Lung (tissue), 12 donors: ENCODE measurements around the gene PDE9A. TPM values are rescaled to one million over a fixed set of nuclear protein-coding genes. Genes with fewer than 3 reads are reported as not detected.

Experiments used
- ATAC-seq: fragments of 200-7000 bp; cut with Tn5 transposase; one replicate; pipeline ENCODE4 v1.9.1; 2020; ENCODE audit warnings: moderate number of reproducible peaks; ENCODE audit not compliant: insufficient read depth, low FRiP score
- DNase-seq, 3 donors: peaks; one replicate each; pipeline ENCODE4 v3.0.0-alpha.2; 2013 to 2017
- H3K27ac ChIP-seq, 2 donors: one replicate each; pipeline ENCODE4 v1.5.1; 2013; ENCODE audit warnings: mild to moderate bottlenecking in 2 of 2, moderate library complexity in 2 of 2, control low read depth in 1 of 2, inconsistent platforms in 1 of 2, low read depth in 1 of 2, low read length in 1 of 2
- H3K27me3 ChIP-seq, 3 donors: one replicate each; pipeline ENCODE4 v1.5.1; 2013; ENCODE audit warnings: low read length in 2 of 3; ENCODE audit not compliant: control insufficient read depth in 3 of 3, insufficient read depth in 3 of 3
- H3K36me3 ChIP-seq, 4 donors: one replicate each; pipeline ENCODE4 v1.5.1; 2013; ENCODE audit warnings: low read length in 4 of 4, mild to moderate bottlenecking in 1 of 4, moderate library complexity in 1 of 4; ENCODE audit not compliant: control insufficient read depth in 4 of 4, insufficient read depth in 4 of 4
- H3K4me1 ChIP-seq, 5 donors: one replicate each; pipeline ENCODE4 v1.5.1; 2013; ENCODE audit warnings: low read length in 5 of 5, mild to moderate bottlenecking in 2 of 5, moderate library complexity in 1 of 5; ENCODE audit not compliant: control insufficient read depth in 5 of 5, insufficient read depth in 5 of 5
- H3K4me3 ChIP-seq: one replicate; pipeline ENCODE4 v1.5.1; 2013; ENCODE audit warnings: mild to moderate bottlenecking, control low read depth, moderate library complexity
- H3K9ac ChIP-seq, 2 donors: one replicate each; pipeline ENCODE4 v1.5.1; 2013; ENCODE audit warnings: low read length in 2 of 2, control low read depth in 1 of 2; ENCODE audit not compliant: insufficient read depth in 1 of 2
- H3K9me3 ChIP-seq, 4 donors: one replicate each; pipeline ENCODE4 v1.5.1; 2013; ENCODE audit warnings: low read length in 3 of 4, mild to moderate bottlenecking in 1 of 4, moderate library complexity in 1 of 4; ENCODE audit not compliant: control insufficient read depth in 4 of 4, insufficient read depth in 3 of 4
- WGBS, 2 donors: extraction: QIAGEN DNeasy Blood & Tissue Kit; methylation state at CpG; one replicate each; pipeline ENCODE4 v1.1.7; 2013; 5-methylcytosine and 5-hydroxymethylcytosine counted together
- polyA plus RNA-seq, 2 donors: library from polyadenylated mRNA; stranded (reverse); fragments of 200-250 nt; gene quantifications; one replicate each; pipeline ENCODE4 v1.2.1, GENCODE V29; 2013
- total RNA-seq, 2 donors: library from RNA; depleted of rRNA in 1 of 2; stranded (reverse); fragments of >200 nt in 1 of 2; gene quantifications; one replicate each; pipeline ENCODE4 v1.2.1, GENCODE V29; 2014 to 2021
- TF ChIP-seq, protein P1 (sequence below): IDR thresholded peaks from 2 replicates; pipeline ENCODE4 v1.5.1; 2012; ENCODE audit warnings: mild to moderate bottlenecking; ENCODE audit errors: control extremely low read depth, extremely low read depth
- donor health status: control.
- donor health status: control.
- donor health status: Bipolar disorder and iron deficiency.
- donor health status: healthy.
- donor health status: DM: yes; HTN: yes; CAD: no.

The PDE9A gene
- total and polyA plus RNA-seq, 4 donors = 5.3 to 17.0 (median 6.9) TPM

- H3K4me1 ChIP-seq = peaks cover 0 to 19% (median 0%) of the 10 kb centered on the region in 5 donors
- ATAC-seq (no peak), DNase-seq (no peak)
- H3K9me3 ChIP-seq = no peaks in the 10 kb centered on the region
- no peaks in the 10 kb centered on the region for H3K36me3 ChIP-seq
- H3K27me3 ChIP-seq = no peaks in the 10 kb centered on the region
- no peak overlapping the region for H3K9ac ChIP-seq
- WGBS, 2 donors = 94 to 95% methylated on average over 14 of the region's 14 CpGs
- no peak overlapping the region for H3K27ac ChIP-seq
- no peak overlapping the region for H3K4me3 ChIP-seq
- TF ChIP-seq, protein P1, sequence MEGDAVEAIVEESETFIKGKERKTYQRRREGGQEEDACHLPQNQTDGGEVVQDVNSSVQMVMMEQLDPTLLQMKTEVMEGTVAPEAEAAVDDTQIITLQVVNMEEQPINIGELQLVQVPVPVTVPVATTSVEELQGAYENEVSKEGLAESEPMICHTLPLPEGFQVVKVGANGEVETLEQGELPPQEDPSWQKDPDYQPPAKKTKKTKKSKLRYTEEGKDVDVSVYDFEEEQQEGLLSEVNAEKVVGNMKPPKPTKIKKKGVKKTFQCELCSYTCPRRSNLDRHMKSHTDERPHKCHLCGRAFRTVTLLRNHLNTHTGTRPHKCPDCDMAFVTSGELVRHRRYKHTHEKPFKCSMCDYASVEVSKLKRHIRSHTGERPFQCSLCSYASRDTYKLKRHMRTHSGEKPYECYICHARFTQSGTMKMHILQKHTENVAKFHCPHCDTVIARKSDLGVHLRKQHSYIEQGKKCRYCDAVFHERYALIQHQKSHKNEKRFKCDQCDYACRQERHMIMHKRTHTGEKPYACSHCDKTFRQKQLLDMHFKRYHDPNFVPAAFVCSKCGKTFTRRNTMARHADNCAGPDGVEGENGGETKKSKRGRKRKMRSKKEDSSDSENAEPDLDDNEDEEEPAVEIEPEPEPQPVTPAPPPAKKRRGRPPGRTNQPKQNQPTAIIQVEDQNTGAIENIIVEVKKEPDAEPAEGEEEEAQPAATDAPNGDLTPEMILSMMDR = no peak
Observed at GRCh38 chr21:42646836-42647235, 6.6 kb upstream of the PDE9A start.

DNA sequence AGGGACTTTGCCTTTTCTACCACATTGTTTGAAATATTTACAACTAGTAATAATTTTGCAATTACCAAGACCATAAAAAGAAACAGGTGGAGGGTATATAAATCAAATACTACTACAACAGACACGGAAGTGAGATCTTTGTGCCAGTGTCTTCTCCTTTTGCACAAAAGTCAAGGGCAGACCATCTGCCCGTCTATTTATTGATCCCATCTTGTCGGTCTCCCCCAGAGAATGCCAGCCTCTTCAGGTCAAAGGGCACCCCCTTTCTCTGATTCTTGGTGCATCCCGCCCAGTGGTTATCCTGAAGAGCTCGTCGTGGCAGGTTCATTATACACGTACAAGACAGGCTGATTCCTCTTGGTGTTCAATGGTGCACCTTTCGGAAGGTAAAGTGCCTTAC, 4.8 kb upstream of the PDE9A start:
- no peaks in the 10 kb centered on the region for H3K36me3 ChIP-seq
- no peaks in the 10 kb centered on the region for H3K27me3 ChIP-seq
- no peak overlapping the region for H3K4me3 ChIP-seq
- 88 to 94% methylated on average over 8 of the region's 8 CpGs for WGBS, 2 donors
- H3K9ac ChIP-seq = no peak overlapping the region
- ATAC-seq (no peak), DNase-seq (no peak)
- no peak overlapping the region for H3K27ac ChIP-seq
- peaks cover 0 to 32% (median 6%) of the 10 kb centered on the region in 5 donors for H3K4me1 ChIP-seq
- TF ChIP-seq, protein P1 = no peak
- no peaks in the 10 kb centered on the region for H3K9me3 ChIP-seq

GRCh38 chr21:42649122-42650032, 4.0 kb upstream of the PDE9A start:
- no peak overlapping the region for H3K4me3 ChIP-seq
- H3K9ac ChIP-seq = no peak overlapping the region
- ATAC-seq (no peak), DNase-seq (no peak)
- H3K27me3 ChIP-seq = no peaks in the 10 kb centered on the region
- TF ChIP-seq, protein P1 = no peak
- H3K9me3 ChIP-seq = no peaks in the 10 kb centered on the region
- H3K36me3 ChIP-seq = no peaks in the 10 kb centered on the region
- no peak overlapping the region for H3K27ac ChIP-seq
- 91 to 94% methylated on average over 23 to 24 of the region's 24 CpGs for WGBS, 2 donors
- H3K4me1 ChIP-seq = peaks cover 0 to 29% (median 6%) of the 10 kb centered on the region in 5 donors
